Measurements from ENCODE around the gene MTR. TPM values are rescaled to one million over a fixed set of nuclear protein-coding genes. Genes with fewer than 3 reads are reported as not detected.

The MTR gene
- total and polyA plus RNA-seq, 4 donors, result 4.4 to 49.3 (median 21.6) TPM

GRCh38 chr1:236868625-236869467 lies 73.8 kb downstream of the MTR start:
- no peak overlapping the region for H3K4me3 ChIP-seq
- WGBS, 2 donors, result 92 to 93% methylated on average over 6 of the region's 6 CpGs
- H3K27ac ChIP-seq (ENCODE audit: low read depth in 1 of 2, low read length in 1 of 2), result no peak overlapping the region
- no peaks in the 10 kb centered on the region for H3K27me3 ChIP-seq (ENCODE audit: control insufficient read depth in 3 of 3, insufficient read depth in 3 of 3, low read length in 2 of 3)
- H3K9me3 ChIP-seq (ENCODE audit: control insufficient read depth in 4 of 4, insufficient read depth in 3 of 4, low read length in 3 of 4), result peaks cover 0 to 2% (median 0%) of the 10 kb centered on the region in 4 donors
- TF ChIP-seq CTCF (IDR thresholded peaks at IDR 0.05; ENCODE audit: control extremely low read depth, extremely low read depth), result peak; percentile 85
- H3K9ac ChIP-seq (ENCODE audit: insufficient read depth in 1 of 2, low read length in 2 of 2), result no peak overlapping the region
- no peak for ATAC-seq (ENCODE audit: insufficient read depth, low FRiP score)
- DNase-seq, result peak in 2 of 3 donors; percentile 32 to 62
- peaks cover 0 to 10% (median 0%) of the 10 kb centered on the region in 5 donors for H3K4me1 ChIP-seq (ENCODE audit: control insufficient read depth in 5 of 5, insufficient read depth in 5 of 5, low read length in 5 of 5)
- peaks cover 13 to 26% (median 15%) of the 10 kb centered on the region in 4 donors for H3K36me3 ChIP-seq (ENCODE audit: control insufficient read depth in 4 of 4, insufficient read depth in 4 of 4, low read length in 4 of 4)

- TF ChIP-seq CTCF (IDR thresholded peaks at IDR 0.05; ENCODE audit: control extremely low read depth, extremely low read depth), result no peak
- Histone ChIP-seq H3K4me1 (ENCODE audit: control insufficient read depth in 5 of 5, insufficient read depth in 5 of 5, low read length in 5 of 5) (peaks cover 0 to 3% (median 0%) of the 10 kb centered on the region in 5 donors), H3K9me3 (ENCODE audit: control insufficient read depth in 4 of 4, insufficient read depth in 3 of 4, low read length in 3 of 4) (peaks cover 0 to 2% (median 0%) of the 10 kb centered on the region in 4 donors), H3K27ac (ENCODE audit: low read depth in 1 of 2, low read length in 1 of 2) (peak overlapping the region in 1 of 2 donors; percentile 45), H3K27me3 (ENCODE audit: control insufficient read depth in 3 of 3, insufficient read depth in 3 of 3, low read length in 2 of 3) (no peaks in the 10 kb centered on the region), H3K9ac (ENCODE audit: insufficient read depth in 1 of 2, low read length in 2 of 2) (no peak overlapping the region), H3K36me3 (ENCODE audit: control insufficient read depth in 4 of 4, insufficient read depth in 4 of 4, low read length in 4 of 4) (peaks cover 13 to 26% (median 14%) of the 10 kb centered on the region in 4 donors), H3K4me3 (no peak overlapping the region)
- ATAC-seq (ENCODE audit: insufficient read depth, low FRiP score), result no peak
- WGBS, 2 donors, result 56 to 59% methylated on average over 2 of the region's 2 CpGs
- DNase-seq, result no peak
Measured at GRCh38 chr1:236869911-236870310, 74.8 kb downstream of the MTR start.

- ATAC-seq (ENCODE audit: insufficient read depth, low FRiP score), result no peak
- no peak overlapping the region for H3K27ac ChIP-seq (ENCODE audit: low read depth in 1 of 2, low read length in 1 of 2)
- peaks cover 12 to 22% (median 14%) of the 10 kb centered on the region in 4 donors for H3K36me3 ChIP-seq (ENCODE audit: control insufficient read depth in 4 of 4, insufficient read depth in 4 of 4, low read length in 4 of 4)
- TF ChIP-seq CTCF (IDR thresholded peaks at IDR 0.05; ENCODE audit: control extremely low read depth, extremely low read depth), result no peak
- DNase-seq, result peak in 2 of 3 donors; percentile 9 to 12
- H3K9ac ChIP-seq (ENCODE audit: insufficient read depth in 1 of 2, low read length in 2 of 2), result no peak overlapping the region
- no peaks in the 10 kb centered on the region for H3K27me3 ChIP-seq (ENCODE audit: control insufficient read depth in 3 of 3, insufficient read depth in 3 of 3, low read length in 2 of 3)
- peaks cover 0 to 2% (median 0%) of the 10 kb centered on the region in 4 donors for H3K9me3 ChIP-seq (ENCODE audit: control insufficient read depth in 4 of 4, insufficient read depth in 3 of 4, low read length in 3 of 4)
- WGBS, 2 donors, result 41 to 67% methylated on average over 6 of the region's 6 CpGs
- H3K4me1 ChIP-seq (ENCODE audit: control insufficient read depth in 5 of 5, insufficient read depth in 5 of 5, low read length in 5 of 5), result peaks cover 0 to 3% (median 0%) of the 10 kb centered on the region in 5 donors
- H3K4me3 ChIP-seq, result no peak overlapping the region
Measured at GRCh38 chr1:236870721-236871120, 75.6 kb downstream of the MTR start.
